Myocyte (in vitro differentiated cells): ENCODE results near the gene RNF157. TPM values are rescaled to one million over a fixed set of nuclear protein-coding genes. Genes with fewer than 3 reads are reported as not detected.

Experiments
- DNase-seq: peaks from one replicate; pipeline ENCODE4 v3.0.0-alpha.2; 2012; ENCODE audit warnings: low read depth
- microRNA-seq: library from miRNA; unstranded; fragments of <30 nt; microRNA quantifications from one replicate; pipeline ENCODE4, GENCODE V29; 2016
- total RNA-seq: library from RNA; depleted of rRNA; stranded (reverse); fragments of >200 nt; gene quantifications from 2 replicates; pipeline ENCODE4 v1.2.3, GENCODE V29; 2014

RNF157 gene
- total RNA-seq, 1 donor from 2014 or later: 6.0 TPM

DNA sequence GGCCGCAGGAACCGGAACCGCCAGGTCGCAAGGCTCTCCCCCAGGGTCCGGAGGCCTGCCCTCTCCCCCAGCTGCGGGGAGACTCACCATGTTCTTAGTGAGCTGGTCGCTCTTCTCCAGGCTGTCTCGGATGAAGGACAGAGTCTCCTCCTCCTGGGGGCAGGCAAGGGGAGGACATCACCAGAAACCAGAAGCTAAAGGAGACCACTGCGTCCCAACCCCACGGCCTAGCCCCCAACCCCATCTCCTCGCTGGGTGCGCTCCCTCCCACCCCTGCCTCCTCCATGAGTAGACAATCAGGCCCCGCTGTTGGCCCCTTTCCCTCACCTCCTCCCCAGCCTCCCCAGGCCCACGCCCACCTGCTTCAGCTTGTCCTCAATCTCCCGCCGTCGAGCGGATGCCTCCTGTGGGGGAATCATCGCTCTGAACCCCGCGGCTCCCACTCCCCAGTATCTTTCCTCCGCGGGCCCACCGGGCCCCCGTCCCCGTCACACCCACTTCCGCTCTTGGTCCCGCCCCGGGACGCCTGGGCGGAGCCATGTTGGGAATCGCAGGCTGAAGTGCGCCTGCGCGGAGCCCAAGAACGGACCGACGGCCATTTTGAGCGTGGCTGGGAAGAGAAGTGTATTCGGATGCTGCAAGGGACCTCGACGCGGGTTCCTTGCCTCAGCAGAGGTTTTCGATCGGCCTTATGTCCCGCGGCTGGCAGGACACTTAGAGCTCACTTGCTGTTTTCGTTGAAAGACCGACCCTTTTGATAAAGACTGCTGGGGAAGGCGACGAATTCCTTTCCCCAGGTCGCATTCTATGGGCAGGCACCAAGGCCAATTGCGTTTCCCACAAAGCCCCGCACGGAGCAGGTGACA lies 136.8 kb downstream of the RNF157 start, which contains the start of gene EXOC7:
EXOC7 (minus strand) TSS at position 514 of the 866 bp plus-strand sequence; CDS start at position 419, 95 bp downstream.
- peak; percentile 95 for DNase-seq

DNA sequence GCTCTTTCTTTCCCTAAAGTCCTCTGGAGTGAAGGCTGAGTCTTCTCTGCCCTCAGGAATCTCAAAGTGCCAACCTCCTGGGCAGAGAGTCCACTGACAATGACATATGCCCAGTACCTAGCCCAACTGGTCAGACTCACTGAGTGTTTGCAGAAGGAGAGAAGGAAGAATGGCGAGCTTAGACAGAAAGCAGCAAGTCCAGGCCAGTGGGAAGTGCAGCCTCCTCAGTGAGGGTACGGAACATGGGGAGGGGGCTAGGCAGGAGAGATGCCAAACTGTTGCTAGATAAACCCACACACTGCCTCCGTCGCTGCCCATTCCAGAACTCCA lies 137.4 kb downstream of the RNF157 start:
- peak; percentile 32 for DNase-seq

DNA sequence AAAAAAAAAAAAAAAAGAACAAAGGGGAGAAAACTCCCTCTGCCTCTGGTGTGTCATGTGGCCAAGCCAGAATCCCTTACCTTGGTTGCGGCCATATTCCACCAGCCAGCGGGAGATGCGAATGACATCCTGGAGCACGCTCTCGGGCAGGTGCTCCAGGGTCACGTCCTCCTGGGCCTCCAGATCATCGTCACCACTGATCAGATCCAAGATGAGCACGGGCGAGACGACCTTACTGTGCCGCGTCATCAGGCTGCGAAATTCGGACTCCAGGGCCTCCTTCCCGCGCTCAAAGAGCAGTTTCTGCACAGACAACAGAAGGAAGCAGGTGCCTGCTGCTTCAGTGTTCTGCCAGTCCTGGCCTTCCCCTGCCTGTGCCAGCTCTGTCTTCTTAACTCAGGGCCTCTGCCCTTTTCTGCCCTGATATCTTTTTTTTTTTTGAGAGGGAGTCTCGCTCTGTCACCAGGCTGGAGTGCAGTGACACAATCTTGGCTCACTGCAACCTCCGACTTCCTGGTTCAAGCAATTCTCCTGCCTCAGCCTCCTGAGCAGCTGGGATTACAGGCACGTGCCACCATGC lies 142.5 kb downstream of the RNF157 start:
- no peak for DNase-seq

DNA sequence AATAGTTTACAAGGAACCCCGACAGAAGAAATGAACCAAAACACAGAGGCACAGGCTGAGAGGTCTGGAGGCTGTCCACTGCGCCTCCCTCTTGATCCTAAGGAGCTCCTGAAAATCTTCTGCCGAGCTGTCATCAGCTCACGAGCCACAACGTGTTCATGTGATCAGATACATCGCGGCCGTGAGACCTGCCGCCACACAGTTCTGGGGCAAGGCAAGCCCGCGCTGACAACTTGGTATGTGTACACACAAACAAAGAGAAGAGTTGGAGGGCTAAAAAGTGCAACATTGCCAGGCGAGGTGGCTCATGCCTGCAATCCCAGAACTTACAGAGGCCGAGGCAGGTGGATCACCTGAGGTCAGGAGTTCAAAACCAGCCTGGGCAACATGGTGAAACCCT lies 144.3 kb downstream of the RNF157 start:
- no peak for DNase-seq

DNA sequence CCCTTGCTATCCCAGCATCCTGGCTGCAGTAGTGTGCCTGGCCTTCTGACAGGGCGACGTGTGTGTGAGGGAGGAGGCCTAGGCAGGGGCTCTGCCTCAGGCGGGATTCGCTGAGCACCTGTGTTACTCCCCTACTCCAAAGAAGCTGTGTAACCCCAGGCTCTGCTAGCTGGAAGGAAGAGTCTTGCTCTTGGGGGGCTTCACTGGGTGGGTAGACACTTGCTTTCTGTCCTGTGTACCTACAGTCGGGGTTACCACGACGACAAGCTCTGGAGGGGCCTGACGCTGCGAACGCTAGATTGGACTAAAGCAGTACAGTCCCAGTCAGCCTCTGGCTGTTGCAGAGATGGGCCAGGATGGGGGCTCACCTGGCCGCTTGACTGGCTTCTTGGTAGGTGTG lies 146.2 kb downstream of the RNF157 start:
- no peak for DNase-seq

DNA sequence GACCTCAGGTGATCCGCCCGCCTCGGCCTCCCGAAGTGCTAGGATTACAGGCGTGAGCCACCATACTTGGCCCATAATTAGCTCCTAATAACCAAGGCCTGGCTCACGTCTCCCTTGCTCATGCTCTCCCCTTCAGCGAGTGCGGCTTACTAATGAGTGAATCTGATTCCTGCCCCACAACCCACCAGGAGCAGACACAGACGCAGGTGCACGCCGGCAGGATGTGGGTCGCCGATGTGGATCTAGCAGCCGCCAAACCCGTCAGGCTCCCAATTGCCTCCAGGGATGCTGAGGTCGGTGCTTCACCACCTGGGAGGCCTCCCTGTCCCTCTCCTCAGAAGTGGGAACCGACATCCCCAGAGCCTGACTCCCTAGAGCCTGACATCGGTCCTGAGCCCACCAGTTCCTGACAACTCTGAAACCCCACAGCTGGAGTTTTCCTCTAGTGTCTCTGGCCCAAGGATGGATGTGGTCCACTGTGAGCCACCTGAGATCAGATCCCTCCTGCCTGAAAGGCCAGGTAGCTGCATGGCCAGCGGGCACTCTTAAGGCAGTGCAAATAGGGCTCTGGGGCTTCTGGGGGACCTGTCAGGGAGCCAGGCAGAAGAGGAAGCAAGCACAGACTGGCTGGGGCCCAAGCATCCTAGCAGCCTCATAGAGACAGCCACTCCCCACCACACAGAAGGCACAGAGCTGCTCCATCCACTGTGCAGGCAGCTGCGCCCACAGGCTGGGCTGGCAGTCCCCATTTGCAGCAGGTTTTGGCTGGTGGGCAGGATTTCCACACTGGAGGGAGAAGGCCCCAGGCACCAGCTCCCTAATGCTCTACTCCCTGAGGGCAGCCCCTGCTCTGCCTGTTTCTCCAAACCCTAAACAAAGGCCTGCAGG lies 147.5 kb downstream of the RNF157 start:
- peak; percentile 65 for DNase-seq

Small RNA genes within 50 kb of the gene (microRNA-seq; reads per million reads assigned to microRNA genes)
- 3.4 reads per million, percentile 15 among the genes with 10 or more reads in this experiment for gene MIR6868

Other genes starting within 250 kb of the RNF157 start
- 3.6 and 4.9 TPM in 2 replicates for gene CDK3, start 239.6 kb downstream of the RNF157 start, total RNA-seq
- gene EVPL, start 213.2 kb downstream of the RNF157 start, total RNA-seq: not detected in 2 replicates
- 32.5 and 41.7 TPM in 2 replicates for gene SRP68, start 168.0 kb downstream of the RNF157 start, total RNA-seq
- not detected in 2 replicates for gene GALR2, start 165.7 kb downstream of the RNF157 start, total RNA-seq
- gene ZACN, start 161.3 kb downstream of the RNF157 start, total RNA-seq: not detected in 2 replicates
- 86.2 and 104 TPM in 2 replicates for gene EXOC7, start 136.7 kb downstream of the RNF157 start, total RNA-seq
- not detected in 2 replicates for gene FOXJ1, start 99.2 kb downstream of the RNF157 start, total RNA-seq
- gene UBALD2, start 24.9 kb upstream of the RNF157 start, total RNA-seq: 5.1 and 5.4 TPM in 2 replicates
- gene QRICH2, start 67.8 kb upstream of the RNF157 start, total RNA-seq: 1.7 and 2.6 TPM in 2 replicates
- 37.4 and 58.5 TPM in 2 replicates for gene PRPSAP1, start 113.4 kb upstream of the RNF157 start, total RNA-seq
- gene SPHK1, start 144.1 kb upstream of the RNF157 start, total RNA-seq: 9.0 and 11.1 TPM in 2 replicates
- gene UBE2O, start 212.7 kb upstream of the RNF157 start, total RNA-seq: 12.7 and 21.1 TPM in 2 replicates
- gene AANAT, start 227.1 kb upstream of the RNF157 start, total RNA-seq: not detected in 2 replicates